GM12878 (cell line): ENCODE measurements around the gene TPRA1.

ENCODE experiments used
- EP300 ChIP-seq, 2 experiments: fragments of 150-350 bp in 1 of 2; IDR thresholded peaks; 2 replicates each; pipeline ENCODE4 v1.6.1; 2011 to 2012; ENCODE audit warnings: low read depth in 2 of 2, low read length in 2 of 2, borderline replicate concordance in 1 of 2, improper control_type of control experiment in 1 of 2, inconsistent platforms in 1 of 2; ENCODE audit not compliant: control insufficient read depth in 1 of 2
- POLR2A ChIP-seq: IDR thresholded peaks from 2 replicates; pipeline ENCODE4 v1.6.1; 2011; ENCODE audit warnings: low read depth, mild to moderate bottlenecking, low read length
- ZNF384 ChIP-seq: IDR thresholded peaks from 2 replicates; pipeline ENCODE4 v1.6.1; 2012; ENCODE audit warnings: low read depth, mild to moderate bottlenecking, low read length, improper control_type of control experiment, borderline replicate concordance

GRCh38 chr3:127568586-127568985, 21.9 kb downstream of the TPRA1 start:
- TF ChIP-seq EP300 (IDR thresholded peaks at IDR 0.05; ENCODE audit: borderline replicate concordance in 1 of 2, control insufficient read depth in 1 of 2, low read depth in 2 of 2, low read length in 2 of 2) (no peak), ZNF384 (no peak), POLR2A (no peak)
